IPS DF 19.7 (cell line): Measurements from ENCODE around the gene HIGD1B.

Experiments
- DNase-seq: peaks from one replicate; pipeline ENCODE4 v3.0.0-alpha.2; 2013; ENCODE audit warnings: low read depth, low spot score

HIGD1B gene

GRCh38 chr17:44878627-44879221 is 31.0 kb downstream of the HIGD1B start:
- DNase-seq = no peak

GRCh38 chr17:44879376-44879775 is 31.7 kb downstream of the HIGD1B start:
- DNase-seq = no peak

GRCh38 chr17:44880062-44880461 is 32.4 kb downstream of the HIGD1B start:
- no peak for DNase-seq

GRCh38 chr17:44881145-44881544 is 33.5 kb downstream of the HIGD1B start:
- DNase-seq = no peak

- no peak for DNase-seq
These were observed 37.3 kb downstream of the HIGD1B start for GRCh38 chr17:44884941-44885340.

- no peak for DNase-seq
These were observed 39.3 kb downstream of the HIGD1B start for GRCh38 chr17:44887016-44887415.

- DNase-seq = no peak
These were observed 40.6 kb downstream of the HIGD1B start for GRCh38 chr17:44887971-44888954.

GRCh38 chr17:44889003-44889402 is 41.3 kb downstream of the HIGD1B start:
- DNase-seq = no peak

- no peak for DNase-seq
These were observed 44.6 kb downstream of the HIGD1B start for GRCh38 chr17:44892250-44892649.

GRCh38 chr17:44894642-44895041 is 47.0 kb downstream of the HIGD1B start:
- no peak for DNase-seq

GRCh38 chr17:44898768-44899073 is 51.0 kb downstream of the HIGD1B start:
- no peak for DNase-seq

GRCh38 chr17:44899074-44899782 is 51.5 kb downstream of the HIGD1B start, which contains the start of gene EFTUD2:
EFTUD2 (minus strand) TSS chr17:44899445; CDS start chr17:44894521, 4,924 bp downstream.
- no peak for DNase-seq
